Left ventricle myocardium superior (tissue), 1 donor: ENCODE data around the gene MYO15B. TPM values are rescaled to one million over a fixed set of nuclear protein-coding genes. Genes with fewer than 3 reads are reported as not detected.

Experiments
- ATAC-seq: fragments of 200-7000 bp; cut with Tn5 transposase; one replicate; pipeline ENCODE4 v1.9.1; 2020; ENCODE audit warnings: mild to moderate bottlenecking, moderate library complexity
- DNase-seq: peaks from one replicate; pipeline ENCODE4 v3.0.0-alpha.2; 2020
- intact Hi-C: fragments of 100-400 bp; cut with micrococcal nuclease; formaldehyde crosslinking; loops from one replicate; pipeline ENCODE4 v1.11.0; 2022
- total RNA-seq: library from RNA; stranded (reverse); fragmentation: NEBNext Ultra II Directional; extraction: Animal tissue kit (Norgen Biotek cat#: 25700); gene quantifications from one replicate; pipeline ENCODE4 v1.2.1, GENCODE V29; 2021
- donor health status: DM: no; HTN: yes; CAD: no; lungs with severe emphysema.

The MYO15B gene
- total RNA-seq, 1 donor from 2014 or later: 48.2 TPM

- DNase-seq: no peak
- no peak for ATAC-seq
- intact Hi-C loops: no loop called here
These were observed 55.4 kb downstream of the MYO15B start for GRCh38 chr17:75642784-75643642.

- ATAC-seq: no peak
- DNase-seq: no peak
- intact Hi-C loops: no loop called here
These were observed 56.0 kb downstream of the MYO15B start for GRCh38 chr17:75643643-75644017.

- no peak for DNase-seq
- intact Hi-C loops: no loop called here
- ATAC-seq: no peak
These were observed 57.9 kb downstream of the MYO15B start for GRCh38 chr17:75645501-75645888.

GRCh38 chr17:75645889-75646637 lies 58.5 kb downstream of the MYO15B start:
- DNase-seq (no peak), ATAC-seq (peak; percentile 6)

GRCh38 chr17:75646638-75646992 lies 59.0 kb downstream of the MYO15B start:
- DNase-seq (no peak), ATAC-seq (no peak)
- intact Hi-C loops: no loop called here

More at GRCh38 chr17:75645889-75646637, 58.5 kb downstream of the MYO15B start:
- intact Hi-C loops: no loop called here

GRCh38 chr17:75647061-75647460 lies 59.5 kb downstream of the MYO15B start:
- intact Hi-C loops: no loop called here
- ATAC-seq (no peak), DNase-seq (no peak)

- ATAC-seq: no peak
- intact Hi-C loops: no loop called here
- DNase-seq: no peak
These were observed 60.3 kb downstream of the MYO15B start for GRCh38 chr17:75647921-75648320.

GRCh38 chr17:75649687-75650086 lies 62.1 kb downstream of the MYO15B start:
- DNase-seq (no peak), ATAC-seq (no peak)
- intact Hi-C loops: no loop called here

GRCh38 chr17:75650874-75651273 lies 63.3 kb downstream of the MYO15B start:
- intact Hi-C loops: no loop called here
- ATAC-seq (no peak), DNase-seq (no peak)

GRCh38 chr17:75652341-75652740 lies 64.7 kb downstream of the MYO15B start:
- DNase-seq (no peak), ATAC-seq (no peak)
- intact Hi-C loops: no loop called here

- intact Hi-C loops: no loop called here
- ATAC-seq (peak; percentile 76), DNase-seq (no peak)
These were observed 65.4 kb downstream of the MYO15B start for GRCh38 chr17:75652934-75653549.

GRCh38 chr17:75654176-75654575 lies 66.6 kb downstream of the MYO15B start:
- intact Hi-C loops: no loop called here
- DNase-seq (no peak), ATAC-seq (peak; percentile 38)

GRCh38 chr17:75658237-75658636 lies 70.6 kb downstream of the MYO15B start:
- intact Hi-C loops: no loop called here
- ATAC-seq: no peak
- DNase-seq: no peak

GRCh38 chr17:75661531-75661930 lies 73.9 kb downstream of the MYO15B start:
- ATAC-seq (no peak), DNase-seq (no peak)
- intact Hi-C loops: no loop called here

- intact Hi-C loops: no loop called here
- DNase-seq (no peak), ATAC-seq (no peak)
These were observed 74.9 kb downstream of the MYO15B start for GRCh38 chr17:75662511-75662910.

GRCh38 chr17:75664099-75664549 lies 76.5 kb downstream of the MYO15B start:
- DNase-seq (no peak), ATAC-seq (no peak)
- intact Hi-C loops: no loop called here

- intact Hi-C loops: no loop called here
- DNase-seq (no peak), ATAC-seq (no peak)
These were observed 78.4 kb downstream of the MYO15B start for GRCh38 chr17:75665981-75666380.

- ATAC-seq (peak; percentile 100), DNase-seq (peak; percentile 98)
- intact Hi-C loops: no loop called here
These were observed 79.6 kb downstream of the MYO15B start, which contains the start of the genes RECQL5 and SAP30BP for GRCh38 chr17:75666959-75667790. Gene RECQL5 (minus strand): TSS chr17:75667154. CDS start chr17:75666557, 597 bp downstream. Gene SAP30BP (plus strand): TSS chr17:75667338. CDS start chr17:75667373, 35 bp downstream.

- intact Hi-C loops: no loop called here
- no peak for ATAC-seq
- DNase-seq: no peak
These were observed 80.2 kb downstream of the MYO15B start for GRCh38 chr17:75667825-75668224.
